IMR-90 (cell line): ENCODE data around the gene POU2F1. TPM values are rescaled to one million over a fixed set of nuclear protein-coding genes. Genes with fewer than 3 reads are reported as not detected.

Experiments
- ATAC-seq: fragments of 200-7000 bp; cut with Tn5 transposase; 2 replicates; pipeline ENCODE4 v1.9.1; 2020; ENCODE audit warnings: low read depth, mild to moderate bottlenecking, moderate library complexity
- BruUV-seq: library from RNA; stranded (reverse); fragments of 400-500 nt; replicated peaks from 2 replicates; lab custom pipeline; 2021; lab: Mats Ljungman, UMichigan
- CTCF ChIA-PET: fragments of 300-600 bp; formaldehyde crosslinking; extraction: SDS; loops from one replicate; lab custom pipeline; 2021; ENCODE audit warnings: antibody characterized with exemption; lab: Yijun Ruan, JAX
- POLR2A ChIA-PET: fragments of 300-600 bp; sonication (Branson Sonifier 250); formaldehyde crosslinking; loops from one replicate; lab custom pipeline; 2022; ENCODE audit warnings: antibody characterized with exemption; ENCODE audit not compliant: unreplicated experiment; lab: Charles Lee
- DNase-seq: peaks from one replicate; pipeline ENCODE4 v3.0.0; 2013
- H2AFZ ChIP-seq: replicated peaks from 2 replicates; pipeline ENCODE3; 2013; ENCODE audit warnings: low read length, mild to moderate bottlenecking; ENCODE audit not compliant: poor library complexity
- H2AK5ac ChIP-seq: 2 replicates; pipeline ENCODE4 v1.6.1; 2013; ENCODE audit warnings: low read depth, low read length, inconsistent platforms
- H2AK9ac ChIP-seq: replicated peaks from 2 replicates; pipeline ENCODE3; 2013; ENCODE audit warnings: mild to moderate bottlenecking, low read depth, low read length, moderate library complexity; ENCODE audit not compliant: poor library complexity
- H2BK120ac ChIP-seq: 2 replicates; pipeline ENCODE4 v1.6.1; 2013; ENCODE audit warnings: low read depth, low read length, inconsistent platforms
- H2BK15ac ChIP-seq: 3 replicates; pipeline ENCODE4 v1.6.1; 2013; ENCODE audit warnings: low read depth, low read length, inconsistent platforms
- H2BK20ac ChIP-seq: 2 replicates; pipeline ENCODE4 v1.6.1; 2013; ENCODE audit warnings: low read depth, mild to moderate bottlenecking, inconsistent platforms, low read length, moderate library complexity
- H2BK5ac ChIP-seq: 2 replicates; pipeline ENCODE4 v1.6.1; 2013; ENCODE audit warnings: mild to moderate bottlenecking, low read depth, low read length, inconsistent platforms; ENCODE audit not compliant: poor library complexity, severe bottlenecking
- H3K14ac ChIP-seq: replicated peaks from 2 replicates; pipeline ENCODE4 v1.6.1; 2013; ENCODE audit warnings: low read depth, low read length, inconsistent platforms
- H3K18ac ChIP-seq: 2 replicates; pipeline ENCODE4 v1.6.1; 2013; ENCODE audit warnings: low read depth, low read length, control low read depth
- H3K23ac ChIP-seq: 2 replicates; pipeline ENCODE4 v1.6.1; 2013; ENCODE audit warnings: low read depth, low read length, inconsistent platforms
- H3K27ac ChIP-seq: 2 replicates; pipeline ENCODE4 v1.5.1; 2013; ENCODE audit warnings: mild to moderate bottlenecking, control low read depth, low read length; ENCODE audit not compliant: insufficient read depth
- H3K27me3 ChIP-seq: 2 replicates; pipeline ENCODE4 v1.6.1; 2013; ENCODE audit warnings: low read length; ENCODE audit not compliant: control insufficient read depth, insufficient read depth
- H3K36me3 ChIP-seq: 2 replicates; pipeline ENCODE4 v1.6.1; 2013; ENCODE audit warnings: low read length, mixed read lengths; ENCODE audit not compliant: control insufficient read depth, insufficient read depth
- H3K4ac ChIP-seq: 2 replicates; pipeline ENCODE4 v1.6.1; 2013; ENCODE audit warnings: low read depth, low read length, inconsistent platforms
- H3K4me1 ChIP-seq: 2 replicates; pipeline ENCODE4 v1.6.1; 2013; ENCODE audit warnings: low read length, mixed read lengths; ENCODE audit not compliant: control insufficient read depth, insufficient read depth
- H3K4me2 ChIP-seq: 2 replicates; pipeline ENCODE4 v1.6.1; 2013; ENCODE audit warnings: low read depth, mild to moderate bottlenecking, control low read depth, low read length, moderate library complexity
- H3K4me3 ChIP-seq: 2 replicates; pipeline ENCODE4 v1.5.1; 2013; ENCODE audit warnings: low read depth, mild to moderate bottlenecking, control low read depth, low read length, moderate library complexity; ENCODE audit not compliant: insufficient read depth
- H3K56ac ChIP-seq: 2 replicates; pipeline ENCODE4 v1.6.1; 2013; ENCODE audit warnings: low read length, inconsistent platforms; ENCODE audit not compliant: insufficient read depth; ENCODE audit errors: extremely low read depth
- H3K79me1 ChIP-seq, 2 experiments: 2 replicates each; pipeline ENCODE4 v1.6.1; 2013; ENCODE audit warnings: low read length in 2 of 2, inconsistent platforms in 1 of 2, low read depth in 1 of 2
- H3K9ac ChIP-seq: 2 replicates; pipeline ENCODE4 v1.6.1; 2013; ENCODE audit warnings: low read depth, low read length, control low read depth
- H3K9me1 ChIP-seq: 2 replicates; pipeline ENCODE4 v1.6.1; 2013; ENCODE audit warnings: low read length, inconsistent platforms; ENCODE audit not compliant: insufficient read depth
- H3K9me3 ChIP-seq: 2 replicates; pipeline ENCODE4 v1.6.1; 2013; ENCODE audit warnings: low read length; ENCODE audit not compliant: control insufficient read depth, insufficient read depth
- H4K20me1 ChIP-seq: 2 replicates; pipeline ENCODE4 v1.6.1; 2013; ENCODE audit warnings: low read length, inconsistent platforms; ENCODE audit not compliant: insufficient read depth
- H4K5ac ChIP-seq: 2 replicates; pipeline ENCODE4 v1.6.1; 2013; ENCODE audit warnings: mild to moderate bottlenecking, low read depth, low read length, control low read depth
- H4K8ac ChIP-seq, 2 experiments: 2 replicates each; pipeline ENCODE4 v1.6.1; 2013; ENCODE audit warnings: low read depth in 2 of 2, low read length in 2 of 2, control low read depth in 1 of 2, inconsistent platforms in 1 of 2
- H4K91ac ChIP-seq: 2 replicates; pipeline ENCODE4 v1.6.1; 2013; ENCODE audit warnings: low read depth, low read length, inconsistent platforms; ENCODE audit not compliant: insufficient read depth
- BHLHE40 ChIP-seq: fragments of 150-350 bp; IDR thresholded peaks from 2 replicates; pipeline ENCODE4 v1.6.1; 2016; ENCODE audit warnings: mild to moderate bottlenecking, low read depth, low read length
- CEBPB ChIP-seq: IDR thresholded peaks from 2 replicates; pipeline ENCODE4 v1.6.1; 2012; ENCODE audit warnings: low read depth, low read length, improper control_type of control experiment
- CHD1 ChIP-seq: IDR thresholded peaks from 2 replicates; pipeline ENCODE4 v1.6.1; 2012; ENCODE audit warnings: low read depth, low read length, improper control_type of control experiment
- CTCF ChIP-seq: conservative IDR thresholded peaks from 2 replicates; pipeline ENCODE4 v1.5.1; 2012; ENCODE audit warnings: mild to moderate bottlenecking, low read depth, low read length, improper control_type of control experiment
- ELK1 ChIP-seq: fragments of 150-350 bp; IDR thresholded peaks from 2 replicates; pipeline ENCODE4 v1.6.1; 2016; ENCODE audit warnings: low read depth, mild to moderate bottlenecking, low read length, moderate library complexity, borderline replicate concordance
- FOS ChIP-seq: fragments of 150-350 bp; IDR thresholded peaks from 2 replicates; pipeline ENCODE4 v1.6.1; 2016; ENCODE audit warnings: low read depth, low read length
- MAFK ChIP-seq: IDR thresholded peaks from 2 replicates; pipeline ENCODE4 v1.6.1; 2012; ENCODE audit warnings: low read depth, low read length, improper control_type of control experiment
- MAZ ChIP-seq: IDR thresholded peaks from 2 replicates; pipeline ENCODE4 v1.6.1; 2012; ENCODE audit warnings: low read depth, mild to moderate bottlenecking, low read length, improper control_type of control experiment, moderate library complexity, borderline replicate concordance
- MXI1 ChIP-seq: IDR thresholded peaks from 2 replicates; pipeline ENCODE4 v1.6.1; 2012; ENCODE audit warnings: low read depth, mild to moderate bottlenecking, low read length, moderate library complexity, borderline replicate concordance
- NFE2L2 ChIP-seq: fragments of 150-350 bp; IDR thresholded peaks from 2 replicates; pipeline ENCODE4 v1.6.1; 2016; ENCODE audit warnings: low read depth, mild to moderate bottlenecking, low read length
- POLR2A ChIP-seq: IDR thresholded peaks from 2 replicates; pipeline ENCODE4 v1.6.1; 2012; ENCODE audit warnings: mild to moderate bottlenecking, low read depth, low read length
- RAD21 ChIP-seq: IDR thresholded peaks from 2 replicates; pipeline ENCODE4 v1.6.1; 2012; ENCODE audit warnings: low read length, improper control_type of control experiment
- RCOR1 ChIP-seq: IDR thresholded peaks from 2 replicates; pipeline ENCODE4 v1.6.1; 2012; ENCODE audit warnings: mild to moderate bottlenecking, low read length, improper control_type of control experiment; ENCODE audit not compliant: insufficient replicate concordance
- RFX5 ChIP-seq: IDR thresholded peaks from 2 replicates; pipeline ENCODE4 v1.8.0; 2012; ENCODE audit warnings: low read depth, mild to moderate bottlenecking, low read length, moderate library complexity
- SMC3 ChIP-seq: fragments of 150-350 bp; IDR thresholded peaks from 2 replicates; pipeline ENCODE4 v1.6.1; 2016; ENCODE audit warnings: low read depth, mild to moderate bottlenecking, antibody characterized with exemption, low read length, moderate library complexity
- WGBS, 2 experiments: methylation state at CpG; one replicate each; pipeline versions ENCODE4 v1.1.5 to v1.1.7; 2013; ENCODE audit warnings: missing lambda C conversion rate in 2 of 2; ENCODE audit not compliant: insufficient read length in 1 of 2; ENCODE audit errors: extremely low coverage in 2 of 2; 5-methylcytosine and 5-hydroxymethylcytosine counted together
- dilution Hi-C: fragments of 300-500 bp; cut with HindIII; formaldehyde crosslinking; loops from one replicate; pipeline ENCODE4 v1.14.3; 2018; ENCODE audit warnings: low sequenced_read_pairs; ENCODE audit not compliant: unreplicated experiment
- in situ Hi-C: fragments of 300-500 bp; cut with MboI; formaldehyde crosslinking; loops from 3 replicates; pipeline ENCODE4 v1.14.3; 2019; ENCODE audit warnings: low sequenced_read_pairs, inconsistent platforms, mixed read lengths
- intact Hi-C: fragments of 100-400 bp; cut with micrococcal nuclease; formaldehyde crosslinking; loops from 2 replicates; pipeline ENCODE4 v1.10.0; 2022
- polyA plus RNA-seq, 3 experiments: library from polyadenylated mRNA; depleted of rRNA; stranded (reverse); fragments of >200 nt; gene quantifications; 2 replicates each; pipeline ENCODE4 v1.2.3, GENCODE V29; 2012; ENCODE audit warnings: low replicate concordance in 1 of 3
- total RNA-seq: library from RNA; depleted of rRNA; stranded (reverse); fragments of >200 nt; gene quantifications from 2 replicates; pipeline ENCODE4 v1.2.3, GENCODE V29; 2012
- TF ChIP-seq, protein P1 (sequence below): fragments of 150-350 bp; IDR thresholded peaks from 2 replicates; pipeline ENCODE4 v1.6.1; 2017; ENCODE audit warnings: mild to moderate bottlenecking, antibody characterized with exemption, low read length, low read depth

The POU2F1 gene
- total and polyA plus RNA-seq, 2 of the 4 experiments (the other 2 are of a cell fraction): 1.2 to 3.4 TPM

DNA sequence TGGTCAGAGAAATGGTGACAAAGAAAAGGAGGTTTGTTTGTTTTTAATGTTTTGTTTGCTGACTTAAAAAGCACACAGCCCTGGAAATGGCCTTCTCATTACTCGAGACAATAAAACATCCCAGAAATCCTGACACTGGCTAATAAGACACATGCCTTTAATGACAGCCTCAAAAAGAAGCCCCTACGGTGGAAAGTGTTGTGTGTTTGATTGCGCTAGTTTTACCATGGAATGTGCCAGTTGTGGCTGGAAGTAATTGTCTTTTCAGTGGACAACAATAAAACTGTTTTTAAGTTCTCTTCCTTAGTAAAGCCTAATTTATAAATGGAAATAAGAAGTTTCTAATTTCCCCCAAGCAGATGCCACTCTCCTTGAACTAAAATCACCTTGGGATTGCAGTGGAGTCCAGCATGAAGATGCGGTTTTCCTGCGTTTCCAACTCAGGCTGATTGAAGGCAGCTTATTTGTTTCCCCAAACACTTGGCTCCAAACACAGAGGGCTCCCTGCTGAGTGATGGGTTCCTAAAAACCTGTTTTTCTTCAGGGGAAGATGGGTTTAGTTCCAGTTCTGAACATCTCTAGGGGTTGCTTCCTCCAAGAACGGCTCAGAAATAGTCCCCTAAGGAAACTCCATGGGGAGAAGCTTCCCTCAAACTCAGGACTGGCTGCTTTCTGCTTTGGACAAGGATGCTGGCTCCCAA, 243.3 kb downstream of the POU2F1 start:
- no peak overlapping the region for H4K5ac ChIP-seq
- no peaks in the 10 kb centered on the region; the same call in 1 of the 2 replicates for H3K4me1 ChIP-seq
- intact Hi-C loops: no loop called here
- ChIA-PET CTCF (no interaction called here), POLR2A (no interaction called here)
- H3K9me1 ChIP-seq: no peaks in the 10 kb centered on the region
- TF ChIP-seq CHD1 (no peak), ELK1 (no peak), MAZ (no peak), BHLHE40 (no peak), FOS (no peak), SMC3 (no peak), CEBPB (no peak), POLR2A (no peak), RFX5 (no peak), RCOR1 (no peak), RAD21 (no peak), CTCF (no peak), MAFK (no peak), MXI1 (no peak), NFE2L2 (no peak)
- TF ChIP-seq, protein P1, sequence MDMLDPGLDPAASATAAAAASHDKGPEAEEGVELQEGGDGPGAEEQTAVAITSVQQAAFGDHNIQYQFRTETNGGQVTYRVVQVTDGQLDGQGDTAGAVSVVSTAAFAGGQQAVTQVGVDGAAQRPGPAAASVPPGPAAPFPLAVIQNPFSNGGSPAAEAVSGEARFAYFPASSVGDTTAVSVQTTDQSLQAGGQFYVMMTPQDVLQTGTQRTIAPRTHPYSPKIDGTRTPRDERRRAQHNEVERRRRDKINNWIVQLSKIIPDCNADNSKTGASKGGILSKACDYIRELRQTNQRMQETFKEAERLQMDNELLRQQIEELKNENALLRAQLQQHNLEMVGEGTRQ: no peak
- BruUV-seq: no TSS peak
- H3K27me3 ChIP-seq: peaks cover 31% of the 10 kb centered on the region
- ATAC-seq (no peak), DNase-seq (no peak)
- no peaks in the 10 kb centered on the region for H4K20me1 ChIP-seq
- H3K4me2 ChIP-seq: no peak overlapping the region
- dilution Hi-C loops: no loop called here
- no peak overlapping the region for H3K4me3 ChIP-seq
- H3K36me3 ChIP-seq: no peaks in the 10 kb centered on the region
- WGBS, 2 experiments: no CpG with 5 or more reads among the region's 6 CpGs
- H2BK5ac ChIP-seq: no peak overlapping the region
- H2BK20ac ChIP-seq: no peak overlapping the region
- no peak overlapping the region for H2BK120ac ChIP-seq
- H3K79me1 ChIP-seq: no peaks in the 10 kb centered on the region
- H2AFZ ChIP-seq: no peak overlapping the region
- H3K14ac ChIP-seq: no peak overlapping the region
- H2BK15ac ChIP-seq: no peak overlapping the region
- no peak overlapping the region for H3K9ac ChIP-seq
- no peaks in the 10 kb centered on the region for H3K9me3 ChIP-seq
- no peak overlapping the region for H3K18ac ChIP-seq
- no peak overlapping the region for H3K23ac ChIP-seq
- in situ Hi-C loops: no loop called here
- H3K56ac ChIP-seq: no peak overlapping the region
- no peak overlapping the region for H3K27ac ChIP-seq
- H4K91ac ChIP-seq: no peak overlapping the region
- no peak overlapping the region for H2AK9ac ChIP-seq
- H4K8ac ChIP-seq: no peak overlapping the region
- no peak overlapping the region for H3K4ac ChIP-seq
- no peak overlapping the region for H2AK5ac ChIP-seq
